Measurements from ENCODE around the gene SH3TC2.
"Not testable (repeated sequence)": the region's sequence is repeated elsewhere in the genome, so short reads cannot be mapped to it uniquely, and the experiment has no call there.

The SH3TC2 gene

GRCh38 chr5:149063017-149063687 is at the start of gene SH3TC2:
TSS of gene SH3TC2 (minus strand) at chr5:149063062. CDS start at chr5:149063022, 40 bp downstream.
- DNase-seq, result no peak

GRCh38 chr5:149110406-149110805 is 47.5 kb upstream of the SH3TC2 start:
- DNase-seq, result no peak

- no peak for DNase-seq
Observed at GRCh38 chr5:149108651-149109280, 45.9 kb upstream of the SH3TC2 start.

- DNase-seq, result no peak
Observed at GRCh38 chr5:149100331-149100730, 37.5 kb upstream of the SH3TC2 start.

- DNase-seq, result no peak
Observed at GRCh38 chr5:149099920-149100319, 37.1 kb upstream of the SH3TC2 start.

- DNase-seq, result no peak
Observed at GRCh38 chr5:149094996-149095395, 32.1 kb upstream of the SH3TC2 start.

GRCh38 chr5:149093625-149094024 is 30.8 kb upstream of the SH3TC2 start:
- no peak for DNase-seq

- no peak for DNase-seq
Observed at GRCh38 chr5:149089796-149090195, 26.9 kb upstream of the SH3TC2 start.

GRCh38 chr5:149088686-149089085 is 25.8 kb upstream of the SH3TC2 start:
- no peak for DNase-seq

GRCh38 chr5:149083846-149084245 is 21.0 kb upstream of the SH3TC2 start:
- DNase-seq, result no peak

- no peak for DNase-seq
Observed at GRCh38 chr5:149082271-149082670, 19.4 kb upstream of the SH3TC2 start.

GRCh38 chr5:149080294-149080693 is 17.4 kb upstream of the SH3TC2 start:
- DNase-seq, result no peak

- no peak for DNase-seq
Observed at GRCh38 chr5:149079883-149080282, 17.0 kb upstream of the SH3TC2 start.

GRCh38 chr5:149074071-149074470 is 11.2 kb upstream of the SH3TC2 start:
- not testable (repeated sequence) for DNase-seq

GRCh38 chr5:149073213-149073612 is 10.4 kb upstream of the SH3TC2 start:
- DNase-seq, result no peak

GRCh38 chr5:149072791-149073190 is 9.9 kb upstream of the SH3TC2 start:
- no peak for DNase-seq

GRCh38 chr5:149072376-149072775 is 9.5 kb upstream of the SH3TC2 start:
- no peak for DNase-seq

- DNase-seq, result no peak
Observed at GRCh38 chr5:149071756-149072155, 8.9 kb upstream of the SH3TC2 start.

GRCh38 chr5:149071216-149071615 is 8.4 kb upstream of the SH3TC2 start:
- DNase-seq, result no peak

- DNase-seq, result no peak
Observed at GRCh38 chr5:149069711-149070110, 6.8 kb upstream of the SH3TC2 start.

GRCh38 chr5:149063896-149064478 is 1.1 kb upstream of the SH3TC2 start:
- no peak for DNase-seq

GRCh38 chr5:149062371-149063016 is 368 bp downstream of the SH3TC2 start:
- no peak for DNase-seq

- no peak for DNase-seq
Observed at GRCh38 chr5:149061341-149061740, 1.5 kb downstream of the SH3TC2 start.

GRCh38 chr5:149060325-149060724 is 2.5 kb downstream of the SH3TC2 start:
- DNase-seq, result no peak

Measured in activated CD4-positive, alpha-beta T cell treated with anti-CD3 and anti-CD28 coated beads for 1 hour (primary cell).